HG03575 (cell line): ENCODE measurements around the gene HDDC2.

Experiments
- ATAC-seq: cut with Tn5 transposase; IDR thresholded peaks from one replicate; pipeline ENCODE4 v1.9.1; 2021; ENCODE audit not compliant: unreplicated experiment, insufficient number of reproducible peaks, low FRiP score; ENCODE audit errors: extremely low read depth

HDDC2 gene

DNA sequence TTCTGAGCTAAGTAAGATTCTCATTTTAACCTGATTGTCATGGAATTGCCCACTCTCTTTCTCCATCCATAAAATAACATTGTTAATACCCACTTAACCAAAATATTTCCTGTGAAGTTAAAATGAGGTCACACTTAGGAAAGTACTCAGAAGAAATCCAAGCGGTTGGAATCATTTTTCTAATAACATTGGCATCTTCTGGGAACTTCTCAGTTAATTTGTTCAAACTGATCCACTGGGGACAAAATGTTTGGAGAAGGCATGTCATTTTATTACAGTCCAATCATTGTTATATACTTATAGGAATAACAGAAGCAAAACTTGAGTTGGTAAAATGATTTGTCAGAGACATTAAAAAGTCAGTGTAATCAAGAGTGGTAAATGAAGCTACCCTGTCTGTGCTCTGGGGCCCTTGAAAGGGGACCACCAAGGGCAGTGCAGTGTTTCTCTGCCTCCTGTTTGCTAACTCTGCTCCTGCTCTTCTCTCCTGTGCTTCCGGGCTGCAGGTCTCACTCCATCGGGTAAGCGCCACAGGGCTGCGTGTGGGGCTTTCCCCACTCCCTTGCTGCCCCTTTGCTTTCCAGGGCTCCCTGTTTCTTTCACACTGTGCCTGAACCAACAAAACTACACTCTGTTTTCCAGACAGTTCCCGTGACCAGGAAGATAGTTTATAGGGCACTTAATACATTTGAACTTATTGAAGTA, 50.1 kb downstream of the HDDC2 start:
- peak; percentile 41 for ATAC-seq

DNA sequence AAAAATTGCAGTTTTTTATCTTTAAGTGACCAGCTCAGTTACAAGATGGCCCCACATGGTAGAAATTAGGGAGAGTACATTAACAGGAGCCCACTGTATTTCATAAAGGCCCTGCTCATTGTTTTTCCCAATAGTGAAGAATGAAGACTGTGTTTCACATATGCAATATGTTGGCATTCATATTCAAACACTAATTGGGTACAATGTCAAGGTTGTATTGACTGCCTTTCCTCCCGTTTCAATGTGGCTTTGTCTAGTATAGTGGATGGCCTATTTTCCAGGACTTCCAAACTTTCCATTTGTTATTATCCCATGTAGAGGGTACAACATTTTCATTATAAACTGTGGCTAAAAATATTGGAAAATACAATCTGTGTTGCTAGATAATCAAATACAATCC, 51.3 kb downstream of the HDDC2 start:
- ATAC-seq: no peak

DNA sequence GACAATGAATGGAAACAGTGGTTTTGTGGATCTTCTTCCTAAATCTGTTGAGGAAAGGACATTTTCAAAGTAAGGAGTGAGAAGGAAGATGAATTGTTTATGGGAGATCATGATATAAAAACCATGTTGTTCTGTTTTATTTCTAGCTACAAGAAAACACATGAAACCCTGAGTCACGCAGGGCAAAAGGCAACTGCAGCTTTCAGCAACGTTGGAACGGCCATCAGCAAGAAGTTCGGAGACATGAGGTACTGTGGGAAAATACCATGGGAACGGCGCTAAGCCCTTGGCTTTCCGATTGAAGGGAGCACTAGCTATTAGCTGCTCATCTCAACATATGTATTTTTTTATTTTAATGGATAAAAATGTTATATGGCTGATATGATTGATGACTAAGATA, 53.6 kb downstream of the HDDC2 start:
- ATAC-seq: no peak

DNA sequence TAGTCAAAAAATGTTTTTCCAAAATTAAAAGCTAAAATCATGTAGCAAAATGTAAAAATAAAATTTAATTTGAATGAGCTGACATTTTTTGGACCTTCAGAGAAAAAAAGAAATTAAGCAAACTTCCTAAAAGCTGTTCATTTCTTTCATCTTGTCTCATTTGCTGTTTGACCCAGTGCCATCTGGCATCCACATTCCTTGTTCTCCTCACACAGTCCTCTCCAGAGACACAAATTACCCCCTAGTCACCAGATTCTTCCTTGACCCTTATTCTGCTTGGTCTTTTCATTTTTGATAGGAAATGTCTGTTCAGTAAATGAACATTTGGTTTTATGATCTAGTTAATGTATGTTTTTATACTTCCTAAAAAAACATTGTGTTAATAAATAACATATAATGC, 55.2 kb downstream of the HDDC2 start:
- no peak for ATAC-seq

DNA sequence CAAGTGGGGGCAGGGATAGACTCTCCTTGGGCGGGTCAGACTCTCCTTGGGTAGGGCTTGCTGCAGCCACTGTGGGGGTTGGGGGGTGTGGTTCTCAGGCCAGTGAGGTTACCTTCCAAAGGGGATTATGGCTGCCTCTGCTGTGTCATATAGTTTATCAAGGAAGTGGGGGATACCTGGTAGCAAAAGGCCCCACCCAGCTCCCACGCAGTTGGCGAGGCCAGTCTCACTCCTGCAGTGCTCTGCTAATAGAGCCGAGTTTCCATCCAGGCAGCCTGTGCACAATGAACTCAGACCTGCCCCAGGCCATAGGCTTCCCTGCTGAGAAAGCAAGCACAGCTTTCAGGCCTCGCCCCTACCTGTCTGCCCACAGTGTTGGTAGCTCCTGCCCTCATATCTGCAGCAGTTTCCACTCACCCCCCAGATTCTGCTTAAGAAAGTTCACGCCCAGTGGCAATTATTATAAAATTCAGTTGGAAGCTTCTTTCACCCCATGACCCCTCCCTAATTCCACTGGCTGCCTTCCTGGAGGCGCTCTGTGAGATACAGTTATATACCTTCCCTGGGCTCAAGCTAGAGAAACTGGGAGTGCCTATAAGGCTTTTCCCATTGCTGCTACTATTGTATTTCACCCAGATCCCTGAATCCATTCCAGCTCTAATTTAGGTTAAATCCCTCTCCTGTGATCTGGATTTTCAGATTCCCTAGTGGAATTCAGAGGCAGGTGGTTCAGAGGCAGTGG, 56.1 kb downstream of the HDDC2 start:
- ATAC-seq: no peak

DNA sequence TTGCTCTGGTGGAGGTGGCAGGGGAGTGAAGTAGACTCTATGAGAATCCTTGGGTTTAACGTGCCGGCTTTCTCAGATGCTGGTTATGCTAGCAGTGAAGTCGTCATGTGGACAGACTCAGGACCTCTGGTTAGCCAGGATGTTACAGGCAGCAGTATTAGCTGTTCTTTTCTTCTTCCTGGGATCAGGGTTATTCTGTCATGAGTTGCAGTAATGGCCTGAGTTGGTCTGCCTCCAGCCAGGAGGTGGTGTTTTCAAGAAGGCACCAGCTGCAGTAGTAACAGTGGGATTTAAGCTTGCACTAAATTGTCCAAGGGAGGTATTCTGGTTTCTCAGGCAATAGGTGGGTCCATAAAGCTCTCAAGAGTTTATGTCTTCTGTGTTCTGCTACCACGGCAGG, 56.7 kb downstream of the HDDC2 start:
- ATAC-seq: no peak

DNA sequence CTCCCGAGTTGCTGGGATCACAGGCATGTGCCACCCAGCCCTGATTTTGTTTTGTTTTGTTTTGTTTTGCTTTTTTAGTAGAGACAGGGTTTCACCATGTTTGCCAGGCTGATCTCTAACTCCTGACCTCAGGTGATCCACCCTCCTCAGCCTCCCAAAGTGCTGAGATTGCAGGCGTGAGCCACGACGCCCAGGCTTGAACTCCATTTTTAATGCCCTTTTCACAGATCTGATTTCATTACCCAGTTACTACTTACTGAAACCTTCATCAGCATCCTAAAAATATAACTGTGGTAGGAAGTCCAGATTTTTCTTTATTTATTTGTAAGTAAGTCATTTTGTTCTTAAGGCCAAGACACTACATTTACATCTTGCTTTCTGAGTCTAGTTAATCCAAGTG, 64.0 kb downstream of the HDDC2 start:
- no peak for ATAC-seq

DNA sequence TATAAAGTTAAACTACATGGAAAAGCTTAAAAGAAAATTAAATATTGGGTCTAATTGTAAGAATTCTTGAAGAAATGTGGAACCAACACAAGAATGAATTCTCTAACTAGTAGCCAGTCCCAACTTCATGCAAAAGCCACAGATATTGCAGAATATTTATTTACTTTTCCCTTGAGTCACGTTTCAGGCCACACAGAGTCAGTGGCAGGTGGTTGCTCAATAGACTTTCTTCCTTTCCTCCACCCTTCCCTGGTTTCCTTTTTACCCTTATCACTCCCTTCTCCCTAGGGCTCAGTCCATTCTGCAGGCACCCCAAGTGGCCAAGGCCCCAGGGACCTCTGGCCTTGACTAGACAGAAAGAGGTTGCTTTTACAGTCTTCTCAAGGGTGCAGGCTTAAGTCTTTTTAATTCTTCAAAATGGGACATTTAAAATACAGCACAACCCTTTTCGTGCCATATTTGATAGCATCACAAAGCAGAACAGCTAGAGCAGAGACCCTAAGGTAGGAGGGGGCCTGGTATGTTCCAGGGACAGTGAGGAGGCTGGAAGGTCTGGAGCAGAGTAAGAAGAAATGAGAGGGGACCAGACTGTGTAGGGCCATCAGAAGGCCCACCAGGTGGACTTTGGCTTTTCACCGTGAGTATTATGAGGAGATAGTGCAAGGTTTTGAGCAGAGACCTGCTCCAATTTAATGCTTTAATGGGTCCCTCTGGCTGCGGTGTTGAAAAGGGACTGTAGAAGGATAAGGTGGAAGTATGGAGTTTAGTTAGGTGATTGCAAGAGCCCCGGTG, 65.0 kb downstream of the HDDC2 start:
- ATAC-seq: no peak

DNA sequence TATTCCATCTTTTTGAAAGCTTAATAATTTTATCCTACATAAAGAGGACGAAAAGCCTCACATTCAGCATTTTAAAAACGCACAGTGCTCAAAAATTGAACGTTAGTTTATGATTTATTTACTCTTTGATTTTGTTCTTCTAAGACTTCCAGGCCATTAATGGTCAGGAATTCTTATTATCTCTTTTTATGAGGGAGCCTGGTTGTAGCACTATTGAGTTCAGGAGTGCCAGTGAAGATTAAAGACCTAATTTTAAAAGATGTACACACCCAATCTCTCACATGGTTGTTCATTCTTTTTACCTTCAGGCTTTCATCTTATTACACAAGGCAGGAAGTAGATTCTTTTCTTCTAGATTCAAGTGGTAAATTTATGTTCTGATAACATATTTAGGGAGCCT, 68.6 kb downstream of the HDDC2 start:
- no peak for ATAC-seq

DNA sequence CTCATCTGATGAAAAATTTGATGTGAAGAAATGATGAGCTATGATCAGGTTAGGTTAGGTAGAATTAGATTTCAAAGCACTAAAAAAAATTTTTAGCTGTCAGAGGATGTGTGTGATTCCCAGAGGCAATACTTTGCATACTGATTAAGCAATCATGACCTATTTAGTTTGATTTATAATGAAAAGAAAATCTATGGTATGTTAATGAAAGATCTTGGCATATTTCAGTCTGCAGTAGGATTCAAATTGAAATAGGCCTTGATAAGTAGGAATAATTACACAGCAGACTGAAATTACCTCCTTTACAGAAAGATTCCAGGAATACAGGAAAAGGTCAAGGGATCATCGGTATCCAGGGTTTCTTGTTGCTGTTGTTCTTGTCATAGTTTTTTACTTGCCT, 69.3 kb downstream of the HDDC2 start:
- ATAC-seq: no peak

DNA sequence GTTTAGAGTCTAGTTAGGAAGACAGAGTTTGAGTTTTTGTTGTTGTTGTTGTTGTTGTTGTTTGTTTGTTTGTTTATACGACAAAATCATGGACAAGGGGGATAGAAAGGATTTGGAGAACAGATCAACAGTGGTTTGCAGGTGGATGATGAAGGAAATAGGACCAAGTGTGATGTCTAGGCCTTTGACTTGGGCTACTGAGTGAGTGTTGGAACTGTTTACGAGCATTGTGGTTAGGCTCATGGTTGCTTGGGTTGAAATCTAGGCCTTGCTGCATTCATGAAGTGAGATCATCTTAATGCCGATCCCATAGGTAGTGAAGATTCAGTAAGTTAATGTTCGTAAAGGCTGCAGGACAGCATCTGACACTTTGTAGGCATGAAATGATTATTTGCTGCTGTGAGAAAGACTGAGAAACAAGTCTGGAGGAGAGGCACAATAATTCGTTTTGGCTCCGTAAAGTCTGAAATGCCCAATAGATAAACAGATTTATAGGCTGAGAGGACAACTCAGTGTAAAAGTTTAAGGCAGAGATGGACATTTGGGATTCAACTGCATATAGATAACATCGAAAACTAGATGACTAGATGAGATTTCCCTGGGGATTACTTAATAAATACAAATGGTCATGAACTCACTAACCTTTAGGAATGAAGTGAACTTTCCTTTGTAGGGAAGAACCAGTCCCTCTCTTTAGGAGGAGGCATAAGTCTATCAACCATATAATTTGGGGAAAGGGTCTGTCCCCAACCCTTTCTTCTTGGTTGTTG, 70.0 kb downstream of the HDDC2 start:
- ATAC-seq: no peak

DNA sequence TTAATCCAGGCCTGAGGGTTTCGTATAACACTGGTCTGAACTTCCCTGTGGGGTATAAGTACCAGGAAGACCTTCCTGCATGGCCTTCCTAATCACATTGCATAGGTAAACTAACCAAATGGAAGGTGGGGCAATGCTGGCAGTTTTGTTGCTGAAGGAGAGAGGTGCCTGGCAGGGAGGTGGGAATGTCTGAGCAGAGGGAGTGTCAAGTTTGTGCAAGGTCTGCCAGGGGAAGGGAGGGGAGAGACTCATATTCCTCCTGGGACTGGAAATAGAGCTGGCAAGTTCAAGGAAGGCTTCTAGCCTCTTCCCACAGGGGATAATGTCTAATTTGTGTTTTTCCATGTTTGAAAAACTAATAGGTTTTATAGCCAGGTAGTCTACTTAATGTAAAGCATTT, 70.6 kb downstream of the HDDC2 start:
- no peak for ATAC-seq

DNA sequence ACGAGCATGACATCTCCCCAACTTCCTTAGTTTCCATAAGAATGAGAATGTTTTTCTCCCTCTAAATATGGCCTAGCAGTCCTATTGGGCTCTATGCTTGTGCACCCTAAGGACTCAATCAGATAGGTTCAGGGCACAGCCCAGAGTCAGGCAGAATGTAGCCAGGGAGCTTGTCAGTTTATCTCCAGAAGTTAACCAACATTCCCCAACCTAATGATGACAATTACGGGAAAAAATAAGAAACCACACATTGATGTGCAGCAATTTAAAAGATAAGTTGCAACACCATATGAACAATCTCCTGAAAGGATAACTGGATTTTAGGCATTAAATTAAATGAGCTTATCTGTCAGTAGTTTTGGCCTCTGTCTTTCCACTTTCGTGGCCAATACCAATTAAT, 71.1 kb downstream of the HDDC2 start:
- ATAC-seq: no peak

DNA sequence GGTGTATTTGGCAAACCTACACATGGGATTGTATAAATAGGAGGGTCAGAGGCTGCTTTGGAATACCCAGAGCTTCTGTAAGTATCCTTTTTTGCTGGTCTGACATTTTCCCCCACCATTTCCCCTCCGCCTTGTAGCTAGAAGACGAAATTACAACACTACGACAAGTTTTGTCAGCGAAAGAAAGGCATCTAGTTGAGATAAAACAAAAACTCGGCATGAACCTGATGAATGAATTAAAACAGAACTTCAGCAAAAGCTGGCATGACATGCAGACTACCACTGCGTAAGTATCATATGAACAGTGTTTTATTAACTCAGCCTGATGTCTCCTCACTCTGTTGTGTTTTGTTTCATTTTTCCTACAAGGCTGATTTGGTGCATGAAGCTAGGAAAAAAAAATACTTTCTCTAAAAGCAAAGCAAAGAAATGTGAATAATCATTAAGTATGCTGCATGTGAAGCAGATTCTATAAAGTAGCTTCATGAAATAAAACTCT, 72.7 kb downstream of the HDDC2 start:
- no peak for ATAC-seq

DNA sequence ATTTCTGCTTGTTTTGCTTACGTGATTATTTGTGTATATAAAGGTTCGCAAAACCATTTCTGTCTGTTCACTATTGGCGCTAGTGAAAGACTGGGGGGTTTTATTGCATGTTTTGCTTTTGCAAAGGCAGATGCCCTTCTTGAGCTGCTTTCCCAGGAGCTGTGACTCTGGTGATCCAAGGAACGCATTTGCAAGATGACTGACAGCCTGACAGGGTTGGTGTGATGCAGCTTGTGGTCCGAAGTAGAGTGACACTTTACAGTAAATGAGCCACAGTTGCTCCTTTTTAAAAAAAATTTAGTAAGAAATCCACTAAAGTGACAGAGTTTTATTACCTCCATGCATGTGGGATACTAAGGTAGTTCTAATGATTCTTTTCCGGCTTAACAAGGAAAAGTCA, 74.5 kb downstream of the HDDC2 start:
- no peak for ATAC-seq
